ENCODE data around the gene KNOP1. TPM values are rescaled to one million over a fixed set of nuclear protein-coding genes. Genes with fewer than 3 reads are reported as not detected.

Gene KNOP1
- total RNA-seq (33.5 and 43.2 TPM in 2 replicates), polyA plus RNA-seq (5.1 and 6.7 TPM in 2 replicates), polyA minus RNA-seq (12.3 and 15.8 TPM in 2 replicates), Bru-seq, nascent RNA (percentile 73 among the genes with signal in this experiment), BruChase-seq, experiment 1, labeled RNA remaining after a 6-hour chase (percentile 90 among the genes with signal in this experiment), BruChase-seq, experiment 2, labeled RNA remaining after a 2-hour chase (percentile 86 among the genes with signal in this experiment)
- polyA plus RNA-seq (2011; cell fraction: cytosol; rRNA removed), result 9.6 and 10.1 TPM in 2 replicates
- 8.4 and 11.4 TPM in 2 replicates for polyA plus RNA-seq (2011; cell fraction: nucleus; rRNA removed)
- polyA plus RNA-seq (2012), result 37.5 and 40.3 TPM in 2 replicates
- 10.2 TPM for polyA minus RNA-seq (2011; cell fraction: cytosol; rRNA and poly(A)+ RNA removed)
- 12.0 and 15.4 TPM in 2 replicates for polyA minus RNA-seq (2011; cell fraction: nucleus; rRNA and poly(A)+ RNA removed)
- long read RNA-seq, full-length matches to known transcripts, result 92 of 194 reads
- long read RNA-seq, partial matches to known transcripts, result 23 of 194 reads
- long read RNA-seq, other reads (novel, unspliced or antisense), result 79 of 194 reads

DNA sequence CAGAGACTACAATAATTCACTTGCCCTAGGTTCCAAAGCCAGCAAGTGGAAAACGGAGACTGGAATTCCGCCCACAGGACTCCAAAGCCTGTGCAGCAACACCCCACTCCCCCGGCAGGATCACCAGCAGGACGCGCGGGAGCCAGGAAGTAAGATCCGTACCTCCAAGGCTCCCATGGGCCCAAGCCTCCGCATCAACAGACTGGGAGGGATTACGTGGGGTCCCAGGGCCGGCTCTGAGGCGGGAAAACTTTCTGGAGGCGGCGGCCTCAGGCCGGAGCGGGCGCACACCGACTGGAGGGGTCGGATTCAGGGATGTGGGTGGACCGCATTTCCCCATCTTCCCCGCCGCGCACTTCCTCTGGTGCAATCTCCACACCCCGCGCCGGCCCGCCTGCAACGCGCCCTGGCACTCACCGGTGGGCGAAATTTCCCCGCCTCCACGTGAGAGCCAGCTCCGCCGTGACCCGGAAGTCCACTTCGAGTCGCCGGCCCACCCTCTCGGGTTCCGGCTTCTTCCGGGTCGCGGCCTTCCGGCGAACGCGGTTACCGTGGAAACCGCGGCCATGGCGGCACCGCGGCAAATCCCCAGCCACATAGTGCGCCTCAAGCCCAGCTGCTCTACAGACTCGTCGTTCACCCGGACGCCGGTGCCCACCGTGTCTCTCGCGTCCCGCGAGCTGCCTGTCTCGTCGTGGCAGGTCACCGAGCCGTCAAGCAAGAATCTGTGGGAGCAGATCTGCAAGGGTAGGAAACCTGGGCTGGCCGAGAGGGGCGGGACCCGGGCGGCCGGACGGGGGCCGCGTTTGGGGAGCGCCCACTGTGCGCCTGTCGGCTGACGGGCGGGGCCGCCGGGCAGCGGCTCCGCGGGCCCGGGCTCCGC, at the start of gene KNOP1, which contains the start of gene IQCK:
Gene KNOP1, minus strand, starts transcription at position 487 of the 883 bp plus-strand sequence. CDS start 3,192 bp downstream, outside the sequence.
Gene IQCK, plus strand, starts transcription at position 531 of the 883 bp plus-strand sequence. Its CDS starts 36 bp downstream, at position 567.
- intact Hi-C loops (cut with micrococcal nuclease), result loop anchor here (1.0 to 5.0 kb wide), 5 partner anchors 22 to 168 kb away; partner anchors contain the start of gene VPS35L
- dilution Hi-C loops (cut with MboI; ENCODE audit: extremely low pct_ligation_motif_present, low sequenced_read_pairs), result no loop called here

More for the DNA sequence above, at the start of gene KNOP1, which contains the start of gene IQCK:
- Histone ChIP-seq H3K9ac (replicated peaks; ENCODE audit: extremely low read depth, insufficient read depth, low read length) (peak within 1 kb of the TSS; percentile 96), H3K9me1 (replicated peaks; ENCODE audit: control insufficient read depth, extremely low read depth, insufficient read depth, low read length) (no peaks in the 10 kb centered on the region), H3K36me3 (ENCODE audit: control insufficient read depth in 2 of 2, extremely low read depth in 1 of 2, insufficient read depth in 2 of 2, low read length in 2 of 2) (peaks cover 0 to 5% of the 10 kb centered on the region in 2 experiments), H3K4me2 (ENCODE audit: insufficient read depth, low read length) (peak within 1 kb of the TSS; percentile 97), H3K27me3 (ENCODE audit: control insufficient read depth in 2 of 2, insufficient read depth in 2 of 2, low read length in 2 of 2) (no peaks in the 10 kb centered on the region), H3K4me1 (ENCODE audit: control insufficient read depth, extremely low read depth, insufficient read depth, low read length) (peaks cover 13% of the 10 kb centered on the region), H4K20me1 (replicated peaks; ENCODE audit: control insufficient read depth, extremely low read depth, insufficient read depth, low read length) (no peaks in the 10 kb centered on the region), H3K4me3 (replicated peaks in 1 of 3; ENCODE audit: insufficient read depth in 1 of 3, low read depth in 1 of 3, low read length in 3 of 3) (peak within 1 kb of the TSS; percentile 68 to 100 (median 99)), H3K79me2 (ENCODE audit: control insufficient read depth, insufficient read depth, low read length) (peaks cover 34% of the 10 kb centered on the region), H2AFZ (ENCODE audit: low read depth, low read length) (peak within 1 kb of the TSS; percentile 99), H3K9me3 (replicated peaks; ENCODE audit: control insufficient read depth, insufficient read depth, low read length) (no peaks in the 10 kb centered on the region), H3K27ac (ENCODE audit: insufficient read depth, low read depth, low read length) (peak within 1 kb of the TSS; percentile 81)
- ChIA-PET CTCF (interaction anchor here (1.0 to 2.5 kb wide), 9 partner anchors 9 to 169 kb away, joined by 3 to 14 read pairs (median 4); partner anchors contain the start of gene GPRC5B), POLR2A (no interaction called here)
- DNase-seq (ENCODE audit: low read depth, low spot score) (peak; percentile 89), FAIRE-seq (peak; percentile 87)
- BruUV-seq (replicated peaks), result TSS peak; percentile 52
- TF ChIP-seq POLR2A (IDR thresholded peaks at IDR 0.05; ENCODE audit: low read depth, low read length) (peak; percentile 32), EZH2 (IDR thresholded peaks at IDR 0.05; ENCODE audit: borderline replicate concordance, low read depth, low read length, severe bottlenecking) (no peak), MYC (IDR thresholded peaks at IDR 0.05; ENCODE audit: low read depth, low read length) (peak; percentile 52), POLR2AphosphoS5 (IDR thresholded peaks at IDR 0.05; ENCODE audit: insufficient read depth, low read depth, low read length) (peak; percentile 69), JUN (IDR thresholded peaks at IDR 0.05; ENCODE audit: borderline replicate concordance, insufficient read depth, insufficient read length, low read depth) (no peak), FOS (IDR thresholded peaks at IDR 0.05; ENCODE audit: borderline replicate concordance, insufficient read depth, low read length) (no peak), GATA2 (IDR thresholded peaks at IDR 0.05; ENCODE audit: insufficient read depth, insufficient read length, low read depth, low read length) (no peak)
- TF ChIP-seq, protein P1, sequence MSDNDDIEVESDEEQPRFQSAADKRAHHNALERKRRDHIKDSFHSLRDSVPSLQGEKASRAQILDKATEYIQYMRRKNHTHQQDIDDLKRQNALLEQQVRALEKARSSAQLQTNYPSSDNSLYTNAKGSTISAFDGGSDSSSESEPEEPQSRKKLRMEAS (IDR thresholded peaks at IDR 0.05; ENCODE audit: insufficient read depth, insufficient read length), result peak; percentile 89
- TF ChIP-seq, protein P2, sequence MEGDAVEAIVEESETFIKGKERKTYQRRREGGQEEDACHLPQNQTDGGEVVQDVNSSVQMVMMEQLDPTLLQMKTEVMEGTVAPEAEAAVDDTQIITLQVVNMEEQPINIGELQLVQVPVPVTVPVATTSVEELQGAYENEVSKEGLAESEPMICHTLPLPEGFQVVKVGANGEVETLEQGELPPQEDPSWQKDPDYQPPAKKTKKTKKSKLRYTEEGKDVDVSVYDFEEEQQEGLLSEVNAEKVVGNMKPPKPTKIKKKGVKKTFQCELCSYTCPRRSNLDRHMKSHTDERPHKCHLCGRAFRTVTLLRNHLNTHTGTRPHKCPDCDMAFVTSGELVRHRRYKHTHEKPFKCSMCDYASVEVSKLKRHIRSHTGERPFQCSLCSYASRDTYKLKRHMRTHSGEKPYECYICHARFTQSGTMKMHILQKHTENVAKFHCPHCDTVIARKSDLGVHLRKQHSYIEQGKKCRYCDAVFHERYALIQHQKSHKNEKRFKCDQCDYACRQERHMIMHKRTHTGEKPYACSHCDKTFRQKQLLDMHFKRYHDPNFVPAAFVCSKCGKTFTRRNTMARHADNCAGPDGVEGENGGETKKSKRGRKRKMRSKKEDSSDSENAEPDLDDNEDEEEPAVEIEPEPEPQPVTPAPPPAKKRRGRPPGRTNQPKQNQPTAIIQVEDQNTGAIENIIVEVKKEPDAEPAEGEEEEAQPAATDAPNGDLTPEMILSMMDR (IDR thresholded peaks at IDR 0.05; ENCODE audit: extremely low read depth in 1 of 2, insufficient read depth in 1 of 2, low read depth in 1 of 2, low read length in 2 of 2), result peak in 1 of 2 donors; percentile 15

Measured in endothelial cell of umbilical vein (primary cell).